ENCODE data around the gene TPRN. TPM values are rescaled to one million over a fixed set of nuclear protein-coding genes. Genes with fewer than 3 reads are reported as not detected.

TPRN gene
- polyA plus RNA-seq, 1 of the 3 experiments (the other 2 are of a cell fraction), result 5.2 TPM

GRCh38 chr9:137172901-137173795, 27.4 kb downstream of the TPRN start:
- CTCF ChIA-PET, result interaction anchor here (1.0 to 5.0 kb wide), 2 partner anchors 10 to 15 kb away, joined by 3 to 24 read pairs; partner anchors contain the start of genes ANAPC2 and SSNA1
- no peak overlapping the region for H3K4me2 ChIP-seq
- no peak overlapping the region for H2AFZ ChIP-seq (ENCODE audit: low read depth)
- no peaks in the 10 kb centered on the region for H3F3A ChIP-seq (replicated peaks; ENCODE audit: insufficient read depth)
- no peaks in the 10 kb centered on the region for H4K20me1 ChIP-seq (ENCODE audit: insufficient read depth)
- no peaks in the 10 kb centered on the region for H3K79me2 ChIP-seq (ENCODE audit: insufficient read depth)
- H3K36me3 ChIP-seq (replicated peaks in 1 of 2; ENCODE audit: control insufficient read depth in 1 of 2, insufficient read depth in 2 of 2, low read length in 1 of 2), result peaks cover 0 to 7% of the 10 kb centered on the region in 2 experiments
- peak; percentile 50 for DNase-seq
- H3K4me3 ChIP-seq (ENCODE audit: low read depth in 2 of 2, low read length in 1 of 2), result no peak overlapping the region
- TF ChIP-seq MAX (IDR thresholded peaks at IDR 0.05; ENCODE audit: low read depth) (no peak), TEAD4 (IDR thresholded peaks at IDR 0.05; ENCODE audit: borderline replicate concordance, insufficient read depth) (no peak)
- peaks cover 15% of the 10 kb centered on the region for H3K27me3 ChIP-seq (ENCODE audit: insufficient read depth)
- peak overlapping the region in 1 of 2 experiments; percentile 50; a peak in 2 of 4 replicates for H3K27ac ChIP-seq (ENCODE audit: low read depth in 2 of 2, low read length in 1 of 2)
- no peaks in the 10 kb centered on the region for H3K9me2 ChIP-seq
- 70% methylated on average over 16 of the region's 21 CpGs for WGBS (ENCODE audit: low lambda C conversion rate)
- H3K9me3 ChIP-seq, result no peaks in the 10 kb centered on the region
- POLR2A ChIA-PET, result interaction anchor here (1.5 kb wide), 1 partner anchor 35 kb away, joined by 5 read pairs; the partner anchor contains the start of gene GRIN1
- H3K4me1 ChIP-seq (ENCODE audit: control insufficient read depth in 1 of 2, insufficient read depth in 2 of 2, low read depth in 1 of 2, low read length in 1 of 2), result peaks cover 0 to 23% of the 10 kb centered on the region in 2 experiments; a peak in 1 of 4 replicates
- H3K9ac ChIP-seq, result no peak overlapping the region

- H3K9me2 ChIP-seq, result no peaks in the 10 kb centered on the region
- H3K9ac ChIP-seq, result no peak overlapping the region
- no peak overlapping the region for H3K4me3 ChIP-seq (ENCODE audit: low read depth in 2 of 2, low read length in 1 of 2)
- peaks cover 33% of the 10 kb centered on the region for H3K27me3 ChIP-seq (ENCODE audit: insufficient read depth)
- H3K79me2 ChIP-seq (ENCODE audit: insufficient read depth), result no peaks in the 10 kb centered on the region
- H3K4me2 ChIP-seq, result no peak overlapping the region
- no peak overlapping the region for H3K27ac ChIP-seq (ENCODE audit: low read depth in 2 of 2, low read length in 1 of 2)
- no peaks in the 10 kb centered on the region for H3K9me3 ChIP-seq
- no peak for TF ChIP-seq ELF1 (IDR thresholded peaks at IDR 0.05)
- no peak for TF ChIP-seq EP300 (IDR thresholded peaks at IDR 0.05; ENCODE audit: borderline replicate concordance in 1 of 2, low read depth in 1 of 2, low read length in 1 of 2)
- CTCF ChIA-PET, result interaction anchor here (0.8 to 5.0 kb wide), 6 partner anchors 13 to 124 kb away, joined by 3 to 24 read pairs (median 4); partner anchors contain the start of genes ANAPC2, GRIN1, RNF224 and SSNA1
- POLR2A ChIA-PET, result interaction anchor here (1.3 to 1.5 kb wide), 2 partner anchors 17 to 32 kb away, joined by 3 read pairs; partner anchors contain the start of genes ANAPC2, GRIN1 and SSNA1
- no peaks in the 10 kb centered on the region for H3K36me3 ChIP-seq (replicated peaks in 1 of 2; ENCODE audit: control insufficient read depth in 1 of 2, insufficient read depth in 2 of 2, low read length in 1 of 2)
- no peak for DNase-seq
- WGBS (ENCODE audit: low lambda C conversion rate), result 84% methylated on average over 6 of the region's 22 CpGs
- H3F3A ChIP-seq (replicated peaks; ENCODE audit: insufficient read depth), result no peaks in the 10 kb centered on the region
- no peak overlapping the region for H2AFZ ChIP-seq (ENCODE audit: low read depth)
- H3K4me1 ChIP-seq (ENCODE audit: control insufficient read depth in 1 of 2, insufficient read depth in 2 of 2, low read depth in 1 of 2, low read length in 1 of 2), result peaks cover 0 to 23% of the 10 kb centered on the region in 2 experiments; a peak in 1 of 4 replicates
- H4K20me1 ChIP-seq (ENCODE audit: insufficient read depth), result no peaks in the 10 kb centered on the region
Measured at GRCh38 chr9:137171149-137171900, 29.2 kb downstream of the TPRN start.

- TF ChIP-seq FOXM1 (IDR thresholded peaks at IDR 0.05; ENCODE audit: low read depth) (no peak), TAF1 (IDR thresholded peaks at IDR 0.05; ENCODE audit: borderline replicate concordance, low read depth, low read length) (no peak), USF1 (IDR thresholded peaks at IDR 0.05; ENCODE audit: borderline replicate concordance, low read depth) (no peak), PBX3 (IDR thresholded peaks at IDR 0.05) (no peak), EZH2phosphoT487 (IDR thresholded peaks at IDR 0.05; ENCODE audit: borderline replicate concordance, low read depth) (no peak), MEF2A (IDR thresholded peaks at IDR 0.05; ENCODE audit: borderline replicate concordance, low read depth) (no peak), RAD21 (IDR thresholded peaks at IDR 0.05; ENCODE audit: low read length) (no peak), TCF12 (IDR thresholded peaks at IDR 0.05) (no peak)
- ChIA-PET CTCF (interaction anchor here (0.9 to 5.0 kb wide), 6 partner anchors 18 to 136 kb away, joined by 3 to 24 read pairs (median 4); partner anchors contain the start of genes ANAPC2, GRIN1 and SSNA1), POLR2A (interaction anchor here (1.1 to 1.5 kb wide), 3 partner anchors 18 to 41 kb away, joined by 3 read pairs; partner anchors contain the start of genes ANAPC2, GRIN1 and SSNA1)
- Histone ChIP-seq H3K27ac (ENCODE audit: low read depth in 2 of 2, low read length in 1 of 2) (no peak overlapping the region), H3K9me2 (no peaks in the 10 kb centered on the region), H2AFZ (ENCODE audit: low read depth) (no peak overlapping the region), H4K20me1 (ENCODE audit: insufficient read depth) (no peaks in the 10 kb centered on the region), H3K9me3 (no peaks in the 10 kb centered on the region), H3K4me3 (ENCODE audit: low read depth in 2 of 2, low read length in 1 of 2) (no peak overlapping the region), H3K79me2 (ENCODE audit: insufficient read depth) (no peaks in the 10 kb centered on the region), H3K4me1 (ENCODE audit: control insufficient read depth in 1 of 2, insufficient read depth in 2 of 2, low read depth in 1 of 2, low read length in 1 of 2) (peaks cover 0 to 23% of the 10 kb centered on the region in 2 experiments; a peak in 1 of 4 replicates), H3F3A (replicated peaks; ENCODE audit: insufficient read depth) (no peaks in the 10 kb centered on the region), H3K27me3 (ENCODE audit: insufficient read depth) (peaks cover 38% of the 10 kb centered on the region), H3K36me3 (replicated peaks in 1 of 2; ENCODE audit: control insufficient read depth in 1 of 2, insufficient read depth in 2 of 2, low read length in 1 of 2) (no peaks in the 10 kb centered on the region), H3K9ac (no peak overlapping the region), H3K4me2 (no peak overlapping the region)
- WGBS (ENCODE audit: low lambda C conversion rate), result 54% methylated on average over 9 of the region's 14 CpGs
- DNase-seq, result no peak
Measured at GRCh38 chr9:137170486-137171148, 29.9 kb downstream of the TPRN start.
